ENCODE measurements around the gene IFITM1.

- TF ChIP-seq, protein P1, sequence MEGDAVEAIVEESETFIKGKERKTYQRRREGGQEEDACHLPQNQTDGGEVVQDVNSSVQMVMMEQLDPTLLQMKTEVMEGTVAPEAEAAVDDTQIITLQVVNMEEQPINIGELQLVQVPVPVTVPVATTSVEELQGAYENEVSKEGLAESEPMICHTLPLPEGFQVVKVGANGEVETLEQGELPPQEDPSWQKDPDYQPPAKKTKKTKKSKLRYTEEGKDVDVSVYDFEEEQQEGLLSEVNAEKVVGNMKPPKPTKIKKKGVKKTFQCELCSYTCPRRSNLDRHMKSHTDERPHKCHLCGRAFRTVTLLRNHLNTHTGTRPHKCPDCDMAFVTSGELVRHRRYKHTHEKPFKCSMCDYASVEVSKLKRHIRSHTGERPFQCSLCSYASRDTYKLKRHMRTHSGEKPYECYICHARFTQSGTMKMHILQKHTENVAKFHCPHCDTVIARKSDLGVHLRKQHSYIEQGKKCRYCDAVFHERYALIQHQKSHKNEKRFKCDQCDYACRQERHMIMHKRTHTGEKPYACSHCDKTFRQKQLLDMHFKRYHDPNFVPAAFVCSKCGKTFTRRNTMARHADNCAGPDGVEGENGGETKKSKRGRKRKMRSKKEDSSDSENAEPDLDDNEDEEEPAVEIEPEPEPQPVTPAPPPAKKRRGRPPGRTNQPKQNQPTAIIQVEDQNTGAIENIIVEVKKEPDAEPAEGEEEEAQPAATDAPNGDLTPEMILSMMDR (IDR thresholded peaks at IDR 0.05; ENCODE audit: borderline replicate concordance, extremely low read depth, low read length, poor library complexity, severe bottlenecking) = no peak
- TF ChIP-seq EZH2 (IDR thresholded peaks at IDR 0.05; ENCODE audit: borderline replicate concordance, low read depth, low read length, severe bottlenecking) = no peak
These were observed 37.6 kb upstream of the IFITM1 start for GRCh38 chr11:276219-276618.

Data from DND-41 (cell line).